ENCODE results near the gene ZNF580. TPM values are rescaled to one million over a fixed set of nuclear protein-coding genes. Genes with fewer than 3 reads are reported as not detected.
A peak's percentile ranks its signal among the peaks of the same experiment; 100 is the strongest.

Gene ZNF580
- polyA plus RNA-seq, 3 donors: 35.1 to 61.9 (median 53.0) TPM

DNA sequence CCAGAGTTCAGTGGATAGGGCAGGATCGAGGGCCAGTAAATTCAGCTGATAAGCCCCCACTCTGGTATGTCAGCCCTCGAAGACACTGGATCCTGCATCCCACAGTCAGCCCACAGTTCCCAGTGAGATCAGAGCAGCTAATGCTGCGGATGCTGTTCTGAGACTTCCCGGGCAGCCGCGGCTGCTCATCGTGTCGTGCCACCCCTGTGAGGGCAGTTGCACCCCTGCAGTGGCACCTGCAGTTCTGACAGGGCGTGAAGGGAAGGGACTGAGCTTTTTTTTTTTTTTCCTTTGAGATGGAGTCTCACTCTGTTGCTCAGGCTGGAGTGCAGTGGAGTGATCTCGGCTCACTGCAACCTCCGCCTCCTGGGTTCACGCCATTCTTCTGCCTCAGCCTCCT is 26.7 kb downstream of the ZNF580 start:
- DNase-seq (ENCODE audit: extremely low read depth in 1 of 11, low read depth in 9 of 11, low spot score in 4 of 11): no peak

DNA sequence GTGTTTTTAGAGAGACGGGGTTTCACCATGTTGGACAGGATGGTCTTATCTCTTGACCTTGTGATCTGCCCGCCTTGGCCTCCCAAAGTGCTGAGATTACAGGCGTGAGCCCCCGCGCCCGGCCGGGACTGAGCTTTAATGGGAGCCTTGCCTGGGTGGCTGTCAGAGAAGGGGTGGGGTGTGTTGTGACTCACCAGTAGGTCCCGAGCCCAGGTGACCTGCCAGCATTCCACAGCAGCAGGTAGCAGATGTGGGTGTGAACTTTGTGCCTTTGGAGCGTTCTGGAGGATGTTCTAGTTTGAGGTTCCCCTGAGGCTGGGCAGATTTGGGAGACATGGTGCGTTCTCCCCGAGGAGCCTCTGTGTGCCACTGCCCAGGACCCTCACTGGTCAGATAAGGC is 27.2 kb downstream of the ZNF580 start:
- DNase-seq (ENCODE audit: extremely low read depth in 1 of 11, low read depth in 9 of 11, low spot score in 4 of 11): no peak

DNA sequence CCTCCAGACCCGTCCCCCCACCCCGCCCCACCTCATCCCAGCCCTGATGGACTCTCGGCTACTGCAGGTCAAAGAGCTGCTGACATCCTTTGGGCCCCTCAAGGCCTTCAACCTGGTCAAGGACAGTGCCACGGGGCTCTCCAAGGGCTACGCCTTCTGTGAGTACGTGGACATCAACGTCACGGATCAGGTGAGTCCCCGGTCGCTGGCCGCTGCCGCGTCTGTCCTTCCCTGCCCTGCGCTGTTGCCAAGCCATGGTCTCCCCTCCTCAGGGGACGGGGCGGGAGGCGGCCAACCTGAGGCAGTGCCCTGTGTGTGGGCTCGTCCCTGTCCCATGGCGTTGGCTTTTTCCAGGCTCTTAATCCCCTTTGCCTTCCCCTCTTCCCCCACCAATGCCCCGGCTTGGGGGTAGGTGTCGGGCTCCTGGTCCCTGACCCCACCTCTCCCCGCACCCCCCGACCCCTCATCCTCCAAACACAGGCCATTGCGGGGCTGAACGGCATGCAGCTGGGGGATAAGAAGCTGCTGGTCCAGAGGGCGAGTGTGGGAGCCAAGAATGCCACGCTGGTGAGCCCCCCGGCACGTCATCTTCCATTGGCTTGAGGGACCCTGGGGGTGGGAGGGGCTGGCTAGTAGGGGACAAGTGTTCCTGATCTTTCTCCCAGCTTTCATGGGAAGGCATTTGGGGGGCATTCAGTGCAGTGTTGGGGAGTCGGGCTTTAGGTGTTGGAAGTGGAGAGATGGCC is 28.0 kb downstream of the ZNF580 start:
- no peak for DNase-seq (ENCODE audit: extremely low read depth in 1 of 11, low read depth in 9 of 11, low spot score in 4 of 11)

DNA sequence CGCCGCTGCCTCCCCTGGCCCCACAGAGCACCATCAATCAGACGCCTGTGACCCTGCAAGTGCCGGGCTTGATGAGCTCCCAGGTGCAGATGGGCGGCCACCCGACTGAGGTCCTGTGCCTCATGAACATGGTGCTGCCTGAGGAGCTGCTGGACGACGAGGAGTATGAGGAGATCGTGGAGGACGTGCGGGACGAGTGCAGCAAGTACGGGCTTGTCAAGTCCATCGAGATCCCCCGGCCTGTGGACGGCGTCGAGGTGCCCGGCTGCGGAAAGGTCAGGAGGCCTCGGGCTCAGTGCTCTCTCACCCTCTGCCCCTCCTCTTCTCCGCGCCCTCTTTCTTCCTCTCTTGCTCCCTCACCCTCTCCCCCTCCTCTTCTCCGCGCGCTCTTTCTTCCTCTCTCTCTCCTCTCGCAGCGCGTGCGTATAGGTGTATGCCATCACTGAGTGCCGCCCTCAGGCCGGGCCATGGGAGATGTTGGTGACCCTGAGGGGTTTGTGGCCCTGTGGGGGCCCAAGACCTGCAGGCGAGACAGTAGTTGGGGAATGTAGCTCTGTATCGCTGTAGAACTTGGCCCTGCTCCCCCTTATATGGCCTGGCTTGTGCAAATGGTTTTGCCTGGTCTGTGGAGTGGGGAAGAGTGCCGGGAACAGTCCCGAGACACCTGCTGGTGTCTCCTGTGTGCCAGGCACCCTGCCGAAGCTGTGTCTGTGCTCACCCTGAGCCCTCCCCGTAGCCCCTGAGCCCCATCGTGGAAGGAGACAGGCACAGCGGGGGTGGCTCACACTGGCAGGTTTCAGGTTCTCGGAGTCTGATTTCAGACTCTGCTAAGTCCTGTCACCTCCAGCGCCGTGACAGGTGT is 28.8 kb downstream of the ZNF580 start:
- DNase-seq (ENCODE audit: extremely low read depth in 1 of 11, low read depth in 9 of 11, low spot score in 4 of 11): no peak

DNA sequence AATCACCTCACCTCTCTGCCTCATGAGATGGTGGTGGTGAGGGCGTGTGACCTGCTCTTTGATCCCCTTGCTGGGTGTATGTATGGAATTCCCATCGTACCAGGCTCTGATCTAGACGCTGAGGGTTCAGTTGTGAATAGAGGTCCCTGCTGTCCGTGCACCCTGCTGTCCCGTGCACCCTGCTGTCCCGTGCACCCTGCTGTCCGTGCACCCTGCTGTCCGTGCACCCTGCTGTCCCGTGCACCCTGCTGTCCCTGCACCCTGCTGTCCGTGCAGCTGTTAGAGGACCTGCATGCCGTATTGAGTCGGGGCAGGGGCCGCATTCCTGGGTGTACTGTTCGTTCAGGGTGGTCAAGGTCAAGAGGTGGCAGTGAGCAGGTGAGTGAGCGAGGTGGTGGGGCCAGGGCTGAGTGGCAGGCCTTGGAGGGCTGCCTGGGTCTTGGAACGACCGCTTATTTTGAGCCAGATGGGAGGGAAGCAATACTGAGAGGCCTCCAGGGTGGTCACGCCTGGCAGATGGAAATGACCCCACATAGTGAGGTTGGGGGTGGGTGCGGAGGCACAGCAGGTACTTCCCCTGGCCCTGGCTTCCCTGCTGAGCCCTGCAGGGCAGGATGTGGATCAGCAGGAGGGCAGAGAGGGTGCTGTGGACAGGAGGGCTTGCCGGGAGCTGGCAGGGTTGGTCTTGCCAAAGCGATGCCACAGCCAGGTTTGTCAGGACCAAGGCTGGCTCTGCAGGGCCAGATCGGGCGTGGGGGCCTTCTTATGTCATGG is 29.7 kb downstream of the ZNF580 start:
- no peak for DNase-seq (ENCODE audit: extremely low read depth in 1 of 11, low read depth in 9 of 11, low spot score in 4 of 11)

DNA sequence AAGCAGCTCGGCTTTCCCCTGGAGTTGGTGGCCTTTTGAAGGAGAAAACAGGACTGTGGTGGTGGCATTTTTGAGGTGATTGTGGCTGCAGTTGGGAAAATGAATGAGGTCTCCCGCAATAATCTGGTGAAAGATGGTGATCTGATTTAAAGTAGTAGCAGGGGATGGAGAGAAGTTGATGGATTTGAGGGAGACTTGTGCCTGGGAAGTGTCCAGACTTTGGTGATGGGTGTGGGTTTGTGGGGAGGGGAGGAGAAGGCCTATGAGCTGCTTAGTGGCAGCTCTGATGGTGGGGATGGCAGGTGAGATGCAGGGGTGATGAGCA is 30.2 kb downstream of the ZNF580 start:
- no peak for DNase-seq (ENCODE audit: extremely low read depth in 1 of 11, low read depth in 9 of 11, low spot score in 4 of 11)

DNA sequence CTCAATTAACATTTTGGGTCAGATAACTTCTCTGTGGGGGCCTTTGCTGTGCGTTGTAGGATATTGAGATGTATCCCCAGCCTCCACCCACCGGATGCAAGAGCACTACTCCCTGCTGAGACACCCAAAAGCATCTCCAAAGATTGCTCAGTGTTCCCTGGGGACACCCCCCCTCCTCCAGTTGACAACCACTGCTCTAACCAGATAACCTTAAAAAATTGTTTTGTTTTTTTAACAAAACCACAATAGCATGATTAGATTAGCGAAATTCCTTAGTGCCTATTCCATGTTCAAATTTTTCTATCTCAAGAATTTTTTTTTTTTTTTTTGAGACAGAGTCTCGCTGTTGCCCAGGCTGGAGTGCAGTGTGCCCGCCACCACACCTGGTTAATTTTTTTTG is 31.6 kb downstream of the ZNF580 start:
- DNase-seq (ENCODE audit: extremely low read depth in 1 of 11, low read depth in 9 of 11, low spot score in 4 of 11): no peak

DNA sequence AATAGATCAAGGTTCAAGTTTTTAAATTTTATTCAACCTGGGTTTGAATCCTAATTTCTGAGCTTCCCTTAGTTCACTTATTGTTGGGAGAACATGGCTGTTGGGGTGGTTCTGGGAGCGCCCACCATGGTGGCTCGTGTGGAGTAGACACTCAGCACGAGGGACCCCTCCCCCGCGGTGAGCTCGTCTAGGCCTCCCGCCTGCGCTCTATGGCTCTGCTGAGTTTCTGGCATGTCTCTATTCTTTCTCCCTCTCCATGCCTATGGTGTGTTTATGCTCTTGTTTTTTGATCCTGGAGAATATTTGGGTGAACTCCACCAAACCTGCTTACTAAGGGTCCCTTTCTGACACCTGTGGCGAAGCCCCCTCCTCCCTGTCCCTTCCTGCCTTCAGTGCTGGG is 32.7 kb downstream of the ZNF580 start:
- DNase-seq (ENCODE audit: extremely low read depth in 1 of 11, low read depth in 9 of 11, low spot score in 4 of 11): no peak

DNA sequence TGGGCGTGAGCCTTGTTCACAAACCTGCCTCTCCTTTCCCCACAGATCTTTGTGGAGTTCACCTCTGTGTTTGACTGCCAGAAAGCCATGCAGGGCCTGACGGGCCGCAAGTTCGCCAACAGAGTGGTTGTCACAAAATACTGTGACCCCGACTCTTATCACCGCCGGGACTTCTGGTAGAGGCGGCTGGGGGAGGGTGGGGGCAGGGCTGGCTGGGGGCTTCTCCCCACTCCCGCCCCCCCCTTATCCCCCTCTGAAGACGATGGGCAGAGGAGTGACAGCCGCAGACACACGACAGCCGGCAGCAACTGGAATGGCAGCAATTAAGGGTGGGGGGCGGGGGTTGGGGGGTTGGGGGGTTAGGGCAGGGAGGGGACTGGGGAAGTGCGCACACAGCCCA is 33.1 kb downstream of the ZNF580 start:
- DNase-seq (ENCODE audit: extremely low read depth in 1 of 11, low read depth in 9 of 11, low spot score in 4 of 11): no peak

DNA sequence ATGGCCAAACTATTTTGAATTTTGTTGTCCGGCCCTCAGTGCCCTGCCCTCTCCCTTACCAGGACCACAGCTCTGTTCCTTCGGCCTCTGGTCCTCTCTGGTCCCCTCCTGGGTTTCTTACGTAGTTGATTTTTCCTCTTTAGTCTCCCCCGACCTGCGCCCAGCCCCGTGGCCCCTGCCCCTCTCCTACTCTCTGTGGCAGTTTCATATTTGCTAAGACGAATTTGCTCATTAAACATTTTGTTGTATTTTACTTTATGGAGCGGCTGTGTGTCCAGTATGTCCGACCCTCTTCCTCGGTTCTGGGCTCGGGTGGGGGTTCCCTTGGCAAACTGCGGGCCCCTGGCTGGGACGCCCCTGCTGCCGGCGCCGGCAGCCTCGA is 33.6 kb downstream of the ZNF580 start:
- no peak for DNase-seq (ENCODE audit: extremely low read depth in 1 of 11, low read depth in 9 of 11, low spot score in 4 of 11)

DNA sequence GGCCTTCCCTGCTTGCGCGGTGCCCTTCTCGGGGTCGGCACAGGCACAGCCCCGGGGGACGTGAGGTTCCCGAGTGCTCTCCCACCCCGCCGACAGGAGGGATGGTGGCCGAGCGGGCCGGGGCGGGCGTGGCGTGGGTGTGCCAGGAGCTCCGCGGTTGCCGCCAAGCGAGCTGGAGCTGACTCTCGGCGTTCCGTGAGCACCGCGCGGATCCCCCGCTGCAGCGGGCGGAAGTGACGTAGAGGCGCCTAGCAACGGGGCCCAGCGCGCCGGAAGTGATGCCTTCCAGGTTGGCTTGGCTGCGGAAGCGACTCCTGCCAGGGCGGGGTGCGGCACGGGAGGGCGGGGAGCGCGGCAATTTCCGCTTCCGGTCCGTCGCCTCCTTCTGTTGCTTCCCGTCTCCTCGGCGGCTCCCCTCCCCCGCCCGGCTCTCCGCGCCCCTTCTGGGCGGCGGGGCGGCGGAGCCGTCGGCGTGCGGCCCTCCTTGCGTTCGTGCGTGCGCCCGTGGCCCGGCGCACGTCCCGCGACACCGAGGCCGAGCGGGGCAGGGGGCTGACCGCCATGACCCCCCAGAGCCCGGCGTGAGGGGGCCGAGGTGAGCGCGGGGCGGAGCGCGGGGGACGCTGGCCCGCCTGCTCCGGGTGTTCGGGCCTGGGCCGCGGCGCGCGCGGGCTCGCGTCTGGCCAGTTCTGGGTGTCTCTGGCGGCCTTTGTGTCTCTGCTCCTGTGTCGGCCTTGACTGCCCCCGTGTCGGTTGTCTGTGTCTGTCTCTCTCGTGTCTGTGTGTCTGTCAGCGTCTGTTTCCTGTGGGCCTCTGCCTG is 34.2 kb downstream of the ZNF580 start, which contains the start of gene EPN1:
Gene EPN1 (plus strand): TSS at position 386 of the 820 bp plus-strand sequence. CDS start 3,402 bp downstream, outside the sequence.
- DNase-seq (ENCODE audit: extremely low read depth in 1 of 11, low read depth in 9 of 11, low spot score in 4 of 11): peak; percentile 82 to 95 (median 92)

DNA sequence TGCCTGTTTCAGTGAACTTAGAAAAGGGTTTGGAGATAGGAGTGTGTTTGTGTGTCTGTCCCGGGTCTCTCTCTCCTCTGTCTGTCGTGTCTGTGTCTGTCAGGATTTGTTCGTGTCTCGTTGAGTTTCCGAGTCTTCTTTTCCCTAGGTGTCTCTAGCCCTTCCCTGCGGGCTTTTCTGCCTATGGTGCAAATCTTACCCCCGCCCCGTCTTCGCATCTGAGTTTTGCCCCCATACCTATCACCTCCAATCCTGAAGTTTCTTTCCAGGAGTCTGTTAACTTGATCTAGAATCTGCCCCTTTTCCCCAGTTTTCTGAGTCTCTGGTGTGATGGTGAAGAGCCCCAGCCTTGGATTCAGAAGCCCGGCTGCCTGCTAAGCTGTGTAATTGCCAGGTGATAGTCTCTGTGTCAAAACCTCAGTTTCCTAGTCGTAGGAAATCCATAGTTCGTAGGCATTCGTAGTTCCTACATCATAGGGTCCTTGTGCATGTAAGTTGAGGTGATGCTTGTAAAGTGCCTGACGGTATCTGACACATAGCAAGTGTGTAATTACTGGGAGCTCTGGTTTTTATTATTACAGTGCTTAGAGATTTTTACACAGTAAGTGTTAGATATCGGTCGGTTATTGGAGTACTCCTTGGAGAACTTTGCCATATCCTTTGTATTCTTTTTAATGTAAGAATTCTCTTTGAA is 35.0 kb downstream of the ZNF580 start:
- no peak for DNase-seq (ENCODE audit: extremely low read depth in 1 of 11, low read depth in 9 of 11, low spot score in 4 of 11)

DNA sequence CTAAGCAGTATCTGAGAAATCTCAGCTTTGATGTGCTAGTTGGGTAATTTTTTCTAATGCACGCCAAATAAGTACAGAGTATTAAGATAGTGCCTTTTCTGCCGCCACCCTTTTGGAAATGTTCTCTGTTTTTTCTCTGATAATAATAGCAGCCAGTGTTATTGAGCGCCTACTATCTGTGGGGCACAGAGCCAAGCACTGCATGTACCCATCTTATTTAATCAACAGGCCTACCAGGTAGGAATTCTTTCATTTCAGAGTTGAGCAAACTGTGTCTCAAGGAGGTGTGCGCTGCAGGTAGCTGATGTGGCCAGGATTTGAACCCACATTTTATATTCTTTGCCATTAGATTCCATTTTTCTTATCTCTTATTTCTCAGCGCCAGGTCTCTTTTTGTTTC is 35.6 kb downstream of the ZNF580 start:
- no peak for DNase-seq (ENCODE audit: extremely low read depth in 1 of 11, low read depth in 9 of 11, low spot score in 4 of 11)

DNA sequence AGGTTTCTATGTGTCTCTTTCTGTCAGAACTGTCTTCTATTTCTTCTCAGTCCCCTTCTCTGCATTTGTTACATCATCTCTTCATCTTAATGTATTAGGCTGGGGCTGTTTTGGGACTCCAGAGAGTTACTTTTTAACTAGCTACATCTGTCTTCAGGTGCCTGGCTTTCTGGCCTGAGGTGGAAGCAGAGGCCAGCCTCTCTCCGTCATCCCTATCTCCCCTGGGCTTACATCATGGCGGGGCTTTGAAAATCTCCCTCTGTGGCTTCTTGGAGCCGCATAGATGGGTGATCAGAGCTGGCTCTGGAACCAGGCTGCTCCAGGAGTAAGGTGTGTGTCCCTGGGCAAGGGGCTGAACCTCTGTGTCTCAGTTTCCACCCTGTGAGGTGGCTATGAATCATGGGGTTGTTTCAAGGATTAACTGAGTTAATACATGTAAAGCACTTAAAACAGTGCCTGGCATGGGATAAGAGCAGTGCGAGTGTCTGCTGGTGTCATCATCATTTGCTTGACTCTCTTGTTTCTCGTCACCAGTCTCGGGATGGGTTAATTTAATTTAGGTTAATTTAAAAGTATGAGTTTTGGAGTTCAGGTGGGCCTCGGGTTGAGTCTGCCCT is 36.2 kb downstream of the ZNF580 start:
- no peak for DNase-seq (ENCODE audit: extremely low read depth in 1 of 11, low read depth in 9 of 11, low spot score in 4 of 11)

DNA sequence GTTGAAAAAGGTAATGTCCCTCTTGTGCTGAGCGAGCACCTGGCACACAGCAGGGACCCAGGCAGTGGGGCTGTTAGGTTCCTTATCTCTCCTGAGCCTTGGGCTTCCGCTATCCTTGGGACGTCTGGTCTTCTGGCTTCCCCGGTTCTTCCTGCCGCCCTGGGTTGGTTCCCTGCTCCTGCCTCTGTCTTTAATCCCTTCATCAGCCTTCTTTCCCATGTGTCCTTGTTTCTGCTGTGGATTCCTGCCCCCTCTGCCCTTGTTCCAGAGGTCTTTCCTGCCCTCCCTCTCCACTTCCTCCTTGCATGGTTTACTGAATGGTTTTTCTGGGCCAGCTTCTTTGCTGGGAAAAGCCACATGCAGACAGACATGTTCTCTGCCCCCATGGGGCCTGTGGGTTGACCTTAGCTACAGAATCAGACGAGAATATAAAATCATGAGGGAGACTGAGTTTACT is 36.8 kb downstream of the ZNF580 start:
- DNase-seq (ENCODE audit: extremely low read depth in 1 of 11, low read depth in 9 of 11, low spot score in 4 of 11): no peak

DNA sequence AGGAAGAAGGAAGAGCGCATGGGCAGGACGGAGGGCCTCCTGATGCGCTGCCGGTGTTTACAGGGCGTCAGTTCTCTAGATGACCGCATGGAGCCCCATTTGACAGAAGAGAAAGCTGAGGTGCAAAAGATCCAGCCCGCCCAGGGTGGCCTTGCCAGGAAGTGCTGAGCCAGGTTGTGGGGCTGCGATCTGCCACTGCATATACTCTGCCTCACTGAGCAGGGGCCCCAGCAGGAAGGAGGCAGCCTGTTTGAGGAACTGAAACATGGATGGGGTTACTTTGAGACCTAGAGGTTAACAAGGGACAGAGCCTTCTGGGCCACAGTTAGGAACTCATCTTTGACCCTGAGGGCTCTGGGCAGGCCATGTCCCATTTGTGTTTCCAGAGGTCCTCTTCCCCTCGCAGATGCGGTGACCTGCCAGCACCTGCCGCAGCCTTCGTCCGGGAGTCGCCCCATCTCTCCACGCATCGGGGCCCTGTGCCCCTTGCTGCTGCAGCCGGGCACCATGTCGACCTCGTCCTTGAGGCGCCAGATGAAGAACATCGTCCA is 37.4 kb downstream of the ZNF580 start:
- DNase-seq (ENCODE audit: extremely low read depth in 1 of 11, low read depth in 9 of 11, low spot score in 4 of 11): no peak

DNA sequence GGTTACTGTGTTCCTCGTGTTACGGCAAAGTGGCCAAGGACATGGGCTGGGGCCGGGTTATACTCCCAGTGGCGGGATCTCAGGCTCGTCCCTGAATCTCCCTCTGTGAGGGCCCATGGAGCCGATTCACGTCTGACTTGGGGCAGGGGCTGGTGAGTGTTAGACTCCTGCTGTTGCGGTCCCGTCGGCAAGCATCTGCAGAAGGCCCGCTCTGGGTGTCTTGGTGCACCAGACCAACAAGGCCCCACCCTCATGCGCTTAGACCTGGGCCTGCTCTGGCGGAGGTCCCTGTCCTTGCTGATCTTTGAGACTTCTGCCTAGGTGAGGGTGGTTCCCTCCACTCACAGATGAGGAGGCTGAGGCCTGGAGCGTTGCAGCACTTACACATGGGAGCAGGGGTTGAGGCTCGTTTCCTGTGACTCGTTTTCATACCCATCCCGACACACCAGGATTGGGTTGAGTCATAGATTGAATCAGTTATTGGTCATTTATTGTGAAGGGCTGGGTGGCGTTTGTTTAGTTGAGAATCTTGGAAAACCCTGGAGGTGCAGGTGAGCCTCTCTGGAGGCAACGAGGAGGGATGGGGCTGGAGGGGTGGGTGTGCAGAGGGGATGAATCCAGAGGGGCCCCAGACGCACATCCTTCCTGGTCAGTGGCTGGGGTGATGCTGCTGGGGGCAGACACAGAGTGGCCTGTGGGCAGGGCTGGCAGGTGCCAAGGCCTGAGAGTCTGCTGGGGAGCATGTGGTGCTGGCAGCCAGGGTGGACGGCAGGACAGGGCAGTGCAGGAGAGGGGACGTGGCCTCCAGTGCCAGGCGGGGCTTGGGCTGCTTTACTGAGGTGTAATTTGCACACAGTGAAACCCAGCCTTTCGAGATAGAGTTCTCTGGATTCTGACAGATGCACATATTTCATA is 38.8 kb downstream of the ZNF580 start:
- no peak for DNase-seq (ENCODE audit: extremely low read depth in 1 of 11, low read depth in 9 of 11, low spot score in 4 of 11)

Measured in renal cortex interstitium (tissue), 11 donors.